ENCODE measurements around the gene PRPSAP1.
A peak's percentile ranks its signal among the peaks of the same experiment; 100 is the strongest.
"Not testable (repeated sequence)": the region's sequence is repeated elsewhere in the genome, so short reads cannot be mapped to it uniquely, and the experiment has no call there.

The PRPSAP1 gene

GRCh38 chr17:76314392-76315227 lies 39.1 kb downstream of the PRPSAP1 start:
- no peak for DNase-seq

- no peak for DNase-seq
These were observed 41.0 kb downstream of the PRPSAP1 start for GRCh38 chr17:76312735-76313134.

GRCh38 chr17:76309461-76309860 lies 44.3 kb downstream of the PRPSAP1 start:
- no peak for DNase-seq

- no peak for DNase-seq
These were observed 45.8 kb downstream of the PRPSAP1 start, which contains the start of gene QRICH2 for GRCh38 chr17:76307966-76308338. TSS of gene QRICH2 (minus strand) at chr17:76308276. CDS start at chr17:76307998, 278 bp downstream.

GRCh38 chr17:76307299-76307965 lies 46.3 kb downstream of the PRPSAP1 start:
- no peak for DNase-seq

- DNase-seq: not testable (repeated sequence)
These were observed 48.6 kb downstream of the PRPSAP1 start for GRCh38 chr17:76305135-76305454.

- no peak for DNase-seq
These were observed 49.2 kb downstream of the PRPSAP1 start for GRCh38 chr17:76304226-76305134.

- no peak for DNase-seq
These were observed 56.3 kb downstream of the PRPSAP1 start for GRCh38 chr17:76297436-76297835.

GRCh38 chr17:76296889-76297288 lies 56.8 kb downstream of the PRPSAP1 start:
- DNase-seq: no peak

GRCh38 chr17:76296186-76296585 lies 57.5 kb downstream of the PRPSAP1 start:
- DNase-seq: no peak

DNA sequence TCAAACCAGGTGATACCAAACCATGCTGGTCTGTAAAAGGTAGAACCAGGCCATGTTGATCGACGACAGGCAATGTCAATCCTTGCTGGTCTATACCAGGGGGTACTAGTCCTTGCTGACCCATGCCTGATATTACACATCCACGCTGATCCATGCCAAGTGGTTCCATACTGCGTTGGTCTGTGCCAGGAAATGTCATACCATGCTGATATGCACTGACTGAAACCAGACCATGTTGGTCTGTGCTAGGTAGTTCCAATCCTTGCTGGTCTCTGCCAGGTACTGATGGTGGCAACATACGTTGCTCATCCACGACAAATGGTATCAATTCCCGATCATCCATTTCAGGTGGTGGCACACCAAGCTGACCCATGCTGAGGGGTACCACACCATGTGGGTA lies 60.6 kb downstream of the PRPSAP1 start:
- DNase-seq: no peak

- DNase-seq: no peak
These were observed 61.1 kb downstream of the PRPSAP1 start for GRCh38 chr17:76292567-76292966.

DNA sequence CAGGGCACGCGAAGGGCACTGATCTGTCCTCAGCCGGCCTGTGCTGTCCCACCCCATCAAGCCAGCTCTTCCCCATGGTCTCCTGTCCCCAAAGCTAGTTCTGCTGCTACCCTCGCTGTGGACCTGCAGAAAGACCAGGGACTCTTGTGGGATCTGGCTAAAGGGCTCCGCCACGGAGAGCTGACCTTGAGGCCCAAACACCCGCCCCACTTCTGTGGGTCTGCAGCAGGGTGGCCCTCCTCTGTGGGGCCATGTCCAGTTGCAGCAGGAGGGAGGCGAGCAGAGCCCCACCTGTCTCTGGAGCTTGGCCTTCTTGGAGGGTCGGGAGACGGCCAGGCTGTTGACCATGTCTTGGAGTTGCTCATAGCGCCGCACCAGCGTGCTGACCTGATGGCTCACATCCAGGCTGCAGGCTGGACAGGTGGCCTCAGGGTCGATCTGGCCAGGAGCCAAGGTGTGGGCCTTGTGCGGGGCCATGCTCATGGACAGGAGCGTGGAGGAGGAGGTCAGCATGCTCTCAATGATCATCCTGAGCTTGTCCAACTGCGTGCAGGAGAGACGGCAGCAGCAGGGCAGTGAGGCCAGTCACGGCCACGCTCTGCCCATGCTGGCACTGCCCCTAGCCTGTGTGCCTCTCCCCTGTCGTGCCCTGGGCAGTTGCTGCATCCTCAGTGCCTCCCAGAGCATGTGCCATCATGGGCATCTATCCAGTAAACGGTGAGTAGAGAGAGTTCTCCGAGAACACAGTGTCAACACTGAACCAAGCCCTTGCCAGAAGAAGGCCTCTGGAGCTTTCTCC lies 71.9 kb downstream of the PRPSAP1 start:
- DNase-seq: no peak

- no peak for DNase-seq
These were observed 73.1 kb downstream of the PRPSAP1 start for GRCh38 chr17:76280650-76281049.

DNA sequence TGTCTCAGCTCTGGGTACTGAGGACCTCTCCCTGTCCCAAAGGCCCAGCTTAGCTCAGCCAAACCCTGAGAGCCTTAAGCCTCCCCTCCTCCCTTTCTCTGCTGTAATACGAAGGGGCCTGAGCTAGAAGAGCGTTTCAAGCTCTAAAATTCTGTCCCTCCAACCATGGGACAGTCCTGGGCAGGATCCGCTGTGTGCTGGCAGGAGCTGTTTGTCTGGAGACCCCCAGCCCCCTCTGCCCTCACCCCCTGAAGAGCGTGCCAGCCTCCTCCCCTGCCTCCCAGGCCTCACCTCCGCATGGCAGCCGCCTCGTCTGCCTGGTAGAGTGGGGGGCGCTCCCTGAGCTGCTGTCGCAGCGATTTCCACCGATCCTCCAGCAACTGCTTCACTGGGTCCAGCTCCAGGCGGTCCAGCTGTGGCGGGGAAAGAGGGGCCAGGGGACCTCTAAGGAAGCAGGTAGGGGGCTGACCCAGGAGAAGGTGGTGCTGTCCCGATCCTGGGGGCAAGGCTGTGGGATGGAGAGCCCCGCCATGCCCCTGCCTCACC lies 73.9 kb downstream of the PRPSAP1 start:
- DNase-seq: no peak

- DNase-seq: peak; percentile 20
These were observed 74.6 kb downstream of the PRPSAP1 start for GRCh38 chr17:76278952-76279741.

- no peak for DNase-seq
These were observed 75.3 kb downstream of the PRPSAP1 start for GRCh38 chr17:76278268-76278908.

- no peak for DNase-seq
These were observed 76.1 kb downstream of the PRPSAP1 start for GRCh38 chr17:76277300-76278267.

GRCh38 chr17:76276461-76277299 lies 77.0 kb downstream of the PRPSAP1 start:
- DNase-seq: no peak
